H9 (cell line): Measurements from ENCODE around the gene POU2F2. TPM values are rescaled to one million over a fixed set of nuclear protein-coding genes. Genes with fewer than 3 reads are reported as not detected.
A peak's percentile ranks its signal among the peaks of the same experiment; 100 is the strongest.

Source experiments
- DNase-seq: peaks from one replicate; pipeline ENCODE4 v3.0.0-alpha.2; 2017
- H2AFZ ChIP-seq: one replicate; pipeline ENCODE4 v1.6.1; 2013; ENCODE audit warnings: mild to moderate bottlenecking, low read length, control low read depth, moderate library complexity
- H2AK5ac ChIP-seq: 2 replicates; pipeline ENCODE4 v1.6.1; 2013; ENCODE audit warnings: low read length, control low read depth, mixed read lengths; ENCODE audit not compliant: insufficient read length
- H2BK120ac ChIP-seq: one replicate; pipeline ENCODE4 v1.6.1; 2013; ENCODE audit warnings: low read depth, mild to moderate bottlenecking, low read length, control low read depth, inconsistent platforms; ENCODE audit not compliant: poor library complexity, severe bottlenecking
- H2BK12ac ChIP-seq: 2 replicates; pipeline ENCODE4 v1.6.1; 2013; ENCODE audit warnings: low read length, control low read depth, mixed read lengths, low read depth; ENCODE audit not compliant: insufficient read length
- H2BK15ac ChIP-seq: 2 replicates; pipeline ENCODE4 v1.6.1; 2013; ENCODE audit warnings: low read depth, low read length, control low read depth
- H2BK20ac ChIP-seq: one replicate; pipeline ENCODE4 v1.6.1; 2013; ENCODE audit warnings: low read depth, mild to moderate bottlenecking, low read length, control low read depth, inconsistent platforms; ENCODE audit not compliant: poor library complexity, severe bottlenecking
- H2BK5ac ChIP-seq: 2 replicates; pipeline ENCODE4 v1.6.1; 2013; ENCODE audit warnings: low read length, control low read depth, mixed read lengths; ENCODE audit not compliant: insufficient read length
- H3K14ac ChIP-seq: 2 replicates; pipeline ENCODE4 v1.6.1; 2013; ENCODE audit warnings: low read length, control low read depth; ENCODE audit not compliant: insufficient read depth
- H3K18ac ChIP-seq: 2 replicates; pipeline ENCODE4 v1.6.1; 2013; ENCODE audit warnings: low read depth, mild to moderate bottlenecking, mixed read lengths, low read length, control low read depth; ENCODE audit not compliant: insufficient read length
- H3K23ac ChIP-seq: 2 replicates; pipeline ENCODE4 v1.6.1; 2013; ENCODE audit warnings: low read length, control low read depth, mixed read lengths, low read depth; ENCODE audit not compliant: insufficient read length
- H3K23me2 ChIP-seq: 2 replicates; pipeline ENCODE4 v1.6.1; 2013; ENCODE audit warnings: low read depth, mild to moderate bottlenecking, mixed read lengths, low read length, control low read depth; ENCODE audit not compliant: insufficient read length, poor library complexity, severe bottlenecking
- H3K27ac ChIP-seq: 2 replicates; pipeline ENCODE4 v1.5.1; 2013; ENCODE audit warnings: low read length, control low read depth, mixed read lengths, low read depth; ENCODE audit not compliant: insufficient read length
- H3K27me3 ChIP-seq: 2 replicates; pipeline ENCODE4 v1.6.1; 2013; ENCODE audit warnings: low read length, control low read depth, inconsistent platforms; ENCODE audit not compliant: insufficient read depth
- H3K4ac ChIP-seq: 2 replicates; pipeline ENCODE4 v1.6.1; 2013; ENCODE audit warnings: low read depth, mild to moderate bottlenecking, control low read depth, inconsistent platforms, low read length, moderate library complexity
- H3K4me1 ChIP-seq: 2 replicates; pipeline ENCODE4 v1.6.1; 2013; ENCODE audit warnings: low read length, control low read depth, inconsistent platforms; ENCODE audit not compliant: insufficient read depth
- H3K4me2 ChIP-seq: 2 replicates; pipeline ENCODE4 v1.6.1; 2013; ENCODE audit warnings: low read length, control low read depth, mixed read lengths; ENCODE audit not compliant: insufficient read length, insufficient read depth
- H3K56ac ChIP-seq: 2 replicates; pipeline ENCODE4 v1.6.1; 2013; ENCODE audit warnings: low read depth, mild to moderate bottlenecking, mixed read lengths, low read length, control low read depth; ENCODE audit not compliant: insufficient read length
- H3K79me1 ChIP-seq: 2 replicates; pipeline ENCODE4 v1.6.1; 2013; ENCODE audit warnings: low read depth, mild to moderate bottlenecking, moderate library complexity, low read length, control low read depth, inconsistent platforms; ENCODE audit not compliant: insufficient read depth, poor library complexity, severe bottlenecking
- H3K79me2 ChIP-seq: 2 replicates; pipeline ENCODE4 v1.6.1; 2013; ENCODE audit warnings: low read length, control low read depth, inconsistent platforms; ENCODE audit not compliant: insufficient read depth
- H3K9ac ChIP-seq: 2 replicates; pipeline ENCODE4 v1.6.1; 2013; ENCODE audit warnings: low read length, control low read depth, mixed read lengths; ENCODE audit not compliant: insufficient read length; ENCODE audit errors: extremely low read depth
- H3K9me3 ChIP-seq: one replicate; pipeline ENCODE4 v1.6.1; 2013; ENCODE audit warnings: low read depth, low read length, inconsistent platforms; ENCODE audit not compliant: control insufficient read depth
- H3T11ph ChIP-seq: one replicate; pipeline ENCODE4 v1.6.1; 2013; ENCODE audit warnings: mild to moderate bottlenecking, low read length, control low read depth, inconsistent platforms
- H4K20me1 ChIP-seq: one replicate; pipeline ENCODE4 v1.6.1; 2013; ENCODE audit not compliant: control insufficient read depth, insufficient read length, insufficient read depth
- H4K5ac ChIP-seq: 2 replicates; pipeline ENCODE4 v1.6.1; 2013; ENCODE audit warnings: low read depth, mild to moderate bottlenecking, mixed read lengths, low read length, control low read depth; ENCODE audit not compliant: insufficient read length
- H4K8ac ChIP-seq: replicated peaks from 2 replicates; pipeline ENCODE4 v1.6.1; 2013; ENCODE audit warnings: low read length, control low read depth, mixed read lengths, low read depth; ENCODE audit not compliant: insufficient read length
- H4K91ac ChIP-seq: 2 replicates; pipeline ENCODE4 v1.6.1; 2013; ENCODE audit warnings: low read depth, mild to moderate bottlenecking, moderate library complexity, mixed read lengths, low read length, control low read depth; ENCODE audit not compliant: insufficient read length
- H3K27ac Mint-ChIP-seq, 3 experiments: 2 replicates in 2 of 3; 3 replicates in 1 of 3; pipeline ENCODE4 v1.8.0; 2020 to 2021; ENCODE audit warnings: mixed read lengths in 3 of 3, mild to moderate bottlenecking in 1 of 3, moderate library complexity in 1 of 3
- H3K27me3 Mint-ChIP-seq: 2 replicates; pipeline ENCODE4 v1.8.0; 2021; ENCODE audit warnings: low read depth, mild to moderate bottlenecking, moderate library complexity, mixed read lengths
- H3K36me3 Mint-ChIP-seq, 3 experiments: 2 replicates in 2 of 3; 3 replicates in 1 of 3; pipeline ENCODE4 v1.8.0; 2020 to 2021; ENCODE audit warnings: low read depth in 3 of 3, mixed read lengths in 3 of 3; ENCODE audit not compliant: insufficient read depth in 1 of 3
- H3K4me1 Mint-ChIP-seq, 2 experiments: 2 replicates each; pipeline ENCODE4 v1.8.0; 2020; ENCODE audit warnings: mixed read lengths in 2 of 2
- H3K4me3 Mint-ChIP-seq, 2 experiments: 2 replicates in 1 of 2; 3 replicates in 1 of 2; pipeline ENCODE4 v1.8.0; 2020 to 2021; ENCODE audit warnings: mild to moderate bottlenecking in 2 of 2, mixed read lengths in 2 of 2, moderate library complexity in 1 of 2
- H3K9me3 Mint-ChIP-seq, 2 experiments: 2 replicates in 1 of 2; 3 replicates in 1 of 2; pipeline ENCODE4 v1.8.0; 2020; ENCODE audit warnings: mild to moderate bottlenecking in 2 of 2, mixed read lengths in 2 of 2, moderate library complexity in 1 of 2
- CTCF ChIP-seq: fragments of 200-600 bp; sonication (generic); conservative IDR thresholded peaks from 3 replicates; pipeline ENCODE4 v1.8.0; 2021; ENCODE audit warnings: antibody characterized with exemption, mild to moderate bottlenecking
- WGBS: extraction: QIAGEN DNeasy Blood & Tissue Kit; methylation state at CpG from one replicate; pipeline ENCODE4 v1.1.7; 2013; ENCODE audit warnings: missing lambda C conversion rate, low lambda C conversion rate, mixed read lengths; ENCODE audit not compliant: insufficient read length; ENCODE audit errors: extremely low coverage; 5-methylcytosine and 5-hydroxymethylcytosine counted together
- total RNA-seq: library from RNA; stranded (reverse); gene quantifications from 2 replicates; pipeline ENCODE4 v1.2.1, GENCODE V29; 2021

POU2F2 gene
- total RNA-seq, 1 experiment from 2014 or later: 2.9 TPM

- Histone ChIP-seq H2BK120ac (no peak overlapping the region), H2BK12ac (no peak overlapping the region), H3K9ac (no peak overlapping the region), H3K23me2 (no peaks in the 10 kb centered on the region), H3K27ac (no peak overlapping the region), H4K20me1 (no peaks in the 10 kb centered on the region), H4K5ac (no peak overlapping the region), H2BK20ac (no peak overlapping the region), H4K8ac (no peak overlapping the region), H4K91ac (no peak overlapping the region), H3K23ac (no peak overlapping the region), H3K9me3 (no peaks in the 10 kb centered on the region), H3K4ac (no peak overlapping the region), H3K18ac (no peak overlapping the region), H2AFZ (no peak overlapping the region), H3K14ac (no peak overlapping the region; the same call in 1 of the 2 replicates), H3T11ph (no peak overlapping the region), H2BK15ac (no peak overlapping the region), H3K4me1 (peaks cover 6% of the 10 kb centered on the region; the same call in 1 of the 2 replicates), H3K56ac (no peak overlapping the region), H2BK5ac (no peak overlapping the region), H3K4me2 (no peak overlapping the region), H3K79me2 (no peaks in the 10 kb centered on the region), H2AK5ac (no peak overlapping the region), H3K79me1 (no peaks in the 10 kb centered on the region), H3K27me3 (no peaks in the 10 kb centered on the region; the same call in 1 of the 2 replicates)
- WGBS: no CpG with 5 or more reads among the region's 5 CpGs
- no peaks in the 10 kb centered on the region for H3K9me3 Mint-ChIP-seq
- no peak overlapping the region for H3K27ac Mint-ChIP-seq
- peaks cover 23 to 46% of the 10 kb centered on the region in 2 experiments for H3K4me1 Mint-ChIP-seq
- H3K36me3 Mint-ChIP-seq: no peaks in the 10 kb centered on the region
- DNase-seq: peak; percentile 38
- TF ChIP-seq CTCF: no peak
- H3K4me3 Mint-ChIP-seq: peak overlapping the region in 1 of 2 experiments; percentile 62; a peak in 2 of 5 replicates
- H3K27me3 Mint-ChIP-seq: peaks cover 65% of the 10 kb centered on the region
Measured at GRCh38 chr19:42149447-42150202, 17.4 kb upstream of the POU2F2 start.
